Measurements from ENCODE around the gene KCNH5.

KCNH5 gene

GRCh38 chr14:62743560-62743959 lies 301.7 kb downstream of the KCNH5 start:
- no peak for DNase-seq (ENCODE audit: low read depth in 3 of 3)

DNA sequence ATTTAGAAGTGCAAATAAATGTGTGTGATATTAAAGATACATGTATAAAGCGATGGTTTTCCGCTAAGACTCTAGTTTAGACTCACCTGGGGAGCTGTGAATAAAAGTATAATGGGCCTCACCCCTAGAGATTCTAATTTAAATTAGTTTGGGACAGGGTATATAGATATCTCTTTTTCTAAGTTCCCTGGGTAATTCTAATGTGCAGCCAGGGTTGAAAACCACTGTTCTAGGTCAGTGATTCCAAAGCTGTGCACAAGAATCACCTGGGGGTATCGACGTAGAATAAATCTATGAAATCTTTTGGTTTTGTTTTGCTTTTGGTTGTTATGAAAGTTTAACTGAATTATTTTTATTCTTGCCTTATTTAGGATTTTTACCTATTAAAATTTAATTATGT lies 302.1 kb downstream of the KCNH5 start:
- DNase-seq (ENCODE audit: low read depth in 3 of 3): no peak

DNA sequence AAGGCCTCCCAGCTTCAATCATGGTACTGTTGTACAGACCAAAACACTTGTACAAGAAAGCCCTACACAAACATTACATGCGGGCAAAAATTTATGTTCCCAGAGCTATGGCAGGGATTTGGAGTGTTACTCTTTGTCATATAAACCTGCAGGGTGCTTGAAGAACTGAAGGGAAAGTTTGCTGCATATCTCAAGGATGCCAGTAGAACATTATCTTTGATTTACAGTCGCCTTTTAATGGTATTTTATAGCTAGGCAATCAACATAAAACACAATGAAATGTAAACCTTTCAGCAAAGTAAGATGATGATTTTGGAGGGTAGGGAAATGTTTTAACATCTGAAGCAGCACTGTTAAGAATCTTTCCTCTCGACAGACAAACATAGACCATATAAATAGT lies 305.6 kb downstream of the KCNH5 start:
- no peak for DNase-seq (ENCODE audit: low read depth in 3 of 3)

DNA sequence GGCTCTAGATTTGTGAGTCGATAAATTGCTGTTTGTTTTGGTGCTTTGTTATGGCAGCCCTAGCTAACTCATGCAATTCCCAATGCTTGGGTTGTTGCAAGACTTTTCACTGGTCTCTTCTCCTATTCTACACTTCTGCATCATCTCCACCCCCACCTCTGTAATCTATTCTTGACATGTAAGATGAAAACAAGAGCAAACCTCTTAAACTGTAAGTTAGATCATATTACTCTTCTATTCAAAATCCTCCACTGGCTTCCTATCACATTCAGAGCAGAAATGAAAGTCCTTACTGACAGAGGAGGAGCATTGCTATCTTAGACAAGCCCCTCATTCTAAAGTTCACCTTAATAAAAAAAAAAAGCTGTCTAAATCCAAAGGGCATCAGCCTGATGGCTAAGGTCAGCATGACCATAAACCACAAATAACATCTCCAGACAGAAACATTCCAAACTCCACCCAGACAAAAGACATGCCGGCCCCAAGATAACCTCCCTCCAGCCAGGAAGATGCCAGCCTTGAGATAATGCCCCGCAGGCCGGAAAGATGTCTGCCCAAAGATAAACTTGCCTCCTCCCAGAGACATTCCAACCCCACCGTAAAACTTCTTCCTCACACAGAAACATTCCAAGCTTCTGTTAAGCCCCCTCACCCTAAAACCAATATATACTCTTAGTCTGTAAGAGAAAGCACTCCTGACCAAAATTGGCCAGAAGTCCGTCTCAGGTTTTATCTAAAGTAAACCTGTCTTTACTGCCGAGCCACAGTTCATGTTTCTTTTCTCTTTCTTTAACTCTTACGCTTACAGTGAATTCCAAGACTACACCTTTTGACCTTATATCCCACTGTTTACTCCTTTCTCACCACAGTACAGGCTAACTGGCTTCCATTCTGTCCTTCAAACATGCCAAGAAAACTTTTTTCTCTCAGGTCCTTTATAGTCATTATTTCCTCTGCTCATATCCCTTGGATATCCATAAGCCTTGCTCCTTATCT lies 308.9 kb downstream of the KCNH5 start:
- no peak for DNase-seq (ENCODE audit: low read depth in 3 of 3)

DNA sequence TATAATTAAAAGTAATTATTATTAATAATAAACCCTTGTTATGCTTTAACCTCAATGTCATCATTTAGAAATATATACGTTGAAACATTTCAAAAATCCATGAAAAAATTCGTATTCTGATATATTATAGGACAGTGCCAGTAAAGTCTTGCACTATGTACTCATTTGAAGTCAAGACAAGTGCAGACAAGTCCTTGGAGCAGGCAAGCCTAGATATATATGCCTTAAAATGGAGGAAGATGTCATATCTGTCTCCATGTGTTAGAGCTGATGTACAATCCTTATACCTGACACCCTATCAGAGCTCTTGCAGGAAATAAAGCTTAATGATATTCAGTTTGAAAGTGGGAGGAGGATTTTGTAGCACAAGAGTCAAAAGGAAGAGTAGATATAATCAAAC lies 310.4 kb downstream of the KCNH5 start:
- no peak for DNase-seq (ENCODE audit: low read depth in 3 of 3)

GRCh38 chr14:62722406-62722805 lies 322.9 kb downstream of the KCNH5 start:
- no peak for DNase-seq (ENCODE audit: low read depth in 3 of 3)

DNA sequence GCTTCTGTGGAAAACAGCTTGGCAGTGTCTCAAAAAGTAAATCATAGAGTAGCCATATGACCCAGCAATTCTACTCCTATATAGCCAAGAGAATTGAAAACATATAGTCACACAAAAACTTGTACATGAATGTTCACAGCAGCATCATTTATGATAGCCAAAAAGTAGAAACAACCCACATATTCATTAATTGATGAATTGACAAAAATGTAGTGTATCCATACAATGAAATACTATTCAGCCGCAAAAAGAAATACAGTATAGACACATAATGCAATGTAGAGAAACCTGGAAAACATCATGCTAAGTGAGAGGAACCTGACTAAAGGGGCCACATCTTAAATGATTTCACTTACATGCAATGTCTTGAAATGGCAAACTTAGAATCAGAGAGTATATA lies 326.6 kb downstream of the KCNH5 start:
- DNase-seq (ENCODE audit: low read depth in 3 of 3): no peak

DNA sequence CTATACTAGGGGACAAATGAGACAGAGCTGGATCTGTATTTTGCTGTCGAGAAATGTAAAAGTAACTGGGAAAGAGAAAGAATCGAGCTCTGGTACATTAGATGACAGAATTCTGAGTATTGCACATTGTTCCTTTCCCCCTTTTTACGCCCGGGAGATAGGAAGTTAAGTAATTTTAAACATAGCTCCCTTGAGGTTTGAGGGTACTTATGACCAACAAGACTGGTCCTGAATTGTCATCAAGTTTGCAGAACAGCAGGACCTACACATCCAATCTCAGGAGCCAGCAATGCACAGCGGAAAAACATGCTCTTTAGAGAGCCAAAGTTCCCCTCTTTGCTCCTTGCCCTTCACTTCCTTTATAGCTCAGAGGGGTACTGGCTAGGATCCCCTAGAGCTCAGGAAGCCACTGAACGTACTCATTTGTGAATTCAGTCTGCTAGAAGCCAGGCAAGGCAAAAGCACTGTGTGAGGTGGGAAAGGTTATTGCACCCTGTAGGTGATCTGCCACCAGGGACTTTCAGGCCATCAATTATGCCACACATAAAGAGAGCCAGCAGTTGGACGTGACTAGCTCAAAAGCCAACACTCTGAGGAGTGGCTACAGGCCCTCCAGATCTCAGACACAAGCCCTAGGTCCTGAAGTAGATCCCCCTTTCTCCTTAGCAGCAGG lies 333.8 kb downstream of the KCNH5 start:
- DNase-seq (ENCODE audit: low read depth in 3 of 3): no peak

GRCh38 chr14:62710811-62711210 lies 334.4 kb downstream of the KCNH5 start:
- DNase-seq (ENCODE audit: low read depth in 3 of 3): no peak

DNA sequence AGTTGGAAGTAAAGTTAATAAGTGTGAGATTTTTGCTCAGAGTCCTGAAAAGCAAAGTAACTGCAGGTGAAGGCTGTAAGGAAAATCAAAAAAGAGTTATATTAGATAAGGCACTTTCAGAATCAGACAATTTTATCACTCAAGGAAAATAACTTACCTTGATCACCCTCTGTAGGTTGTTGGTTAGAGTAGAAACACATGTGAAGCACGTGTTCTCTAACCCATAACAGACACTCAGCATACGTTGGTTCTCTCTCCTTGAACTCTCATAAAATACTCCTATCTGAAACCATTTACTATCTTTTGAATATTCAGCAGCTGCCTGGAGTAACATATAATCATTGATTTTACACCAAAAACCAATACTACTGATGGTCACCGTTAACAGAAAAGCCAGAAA lies 335.5 kb downstream of the KCNH5 start:
- no peak for DNase-seq (ENCODE audit: low read depth in 3 of 3)

- no peak for DNase-seq (ENCODE audit: low read depth in 3 of 3)
These were observed 339.0 kb downstream of the KCNH5 start for GRCh38 chr14:62706217-62706616.

DNA sequence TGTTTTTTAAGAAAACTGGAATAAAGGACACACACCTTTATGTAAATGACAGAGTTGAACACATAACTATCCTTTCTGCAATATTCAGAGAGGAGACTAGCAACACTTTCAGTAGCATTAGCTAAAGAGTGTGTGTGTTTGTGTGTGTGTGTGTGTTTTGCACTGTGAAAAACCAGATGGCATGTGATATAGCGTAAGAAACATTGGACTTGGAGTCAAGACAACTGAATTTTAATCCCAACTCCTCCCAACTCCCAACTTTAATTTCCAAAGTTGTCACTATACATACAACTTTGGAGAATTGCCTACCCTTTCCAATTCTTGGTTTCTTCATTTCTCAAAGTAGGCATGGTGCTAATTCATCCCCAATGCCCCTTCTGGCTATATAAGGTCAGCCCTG lies 347.8 kb downstream of the KCNH5 start:
- no peak for DNase-seq (ENCODE audit: low read depth in 3 of 3)

- DNase-seq (ENCODE audit: low read depth in 3 of 3): no peak
These were observed 348.3 kb downstream of the KCNH5 start for GRCh38 chr14:62696929-62697328.

DNA sequence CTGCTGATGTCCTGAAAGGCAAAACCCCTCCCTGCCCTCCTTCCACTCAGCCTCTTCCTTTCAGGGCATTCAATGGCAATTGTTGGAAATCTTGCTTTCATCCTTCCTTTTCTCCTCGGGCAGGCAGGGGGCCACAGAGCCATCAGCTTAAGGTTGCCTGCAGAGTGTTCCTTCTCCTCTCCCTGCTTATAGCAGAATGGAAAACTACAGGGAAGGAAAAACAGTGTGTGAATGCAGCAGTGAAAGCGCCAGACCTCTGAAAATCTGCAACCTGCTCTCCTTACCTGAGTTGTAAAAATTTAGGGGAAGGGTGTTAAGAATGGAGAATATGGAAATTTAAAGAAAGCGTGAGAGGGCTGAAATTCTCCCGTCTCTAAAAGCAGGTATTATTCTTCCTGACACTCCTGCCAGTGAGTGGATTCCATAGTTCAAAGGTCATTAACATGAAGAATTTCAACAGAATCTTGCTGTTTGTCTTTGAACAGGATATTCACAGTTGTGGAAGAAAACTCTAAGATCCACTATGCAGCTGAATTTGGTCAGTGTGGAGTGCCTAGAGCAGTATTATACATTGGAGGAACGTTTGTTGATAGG lies 348.8 kb downstream of the KCNH5 start:
- DNase-seq (ENCODE audit: low read depth in 3 of 3): no peak

DNA sequence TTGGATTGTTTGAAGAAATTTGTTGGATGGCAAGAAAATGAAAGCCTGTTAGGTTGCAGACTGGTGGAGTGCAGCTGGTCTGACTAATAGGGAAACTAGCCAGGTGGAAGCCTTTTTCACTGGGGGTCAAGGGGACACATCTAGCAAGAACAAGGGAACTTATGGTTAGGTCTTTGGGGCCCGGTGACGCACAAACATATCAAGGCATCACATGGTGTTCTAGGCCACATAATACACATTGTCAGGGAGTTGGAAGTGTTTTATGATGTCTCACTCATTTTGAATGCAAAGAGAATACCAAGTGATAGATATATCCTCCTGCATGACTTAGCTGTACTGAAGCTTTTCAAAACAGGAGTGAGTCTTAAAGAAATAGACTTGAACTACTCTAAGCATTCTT lies 351.2 kb downstream of the KCNH5 start:
- DNase-seq (ENCODE audit: low read depth in 3 of 3): no peak

DNA sequence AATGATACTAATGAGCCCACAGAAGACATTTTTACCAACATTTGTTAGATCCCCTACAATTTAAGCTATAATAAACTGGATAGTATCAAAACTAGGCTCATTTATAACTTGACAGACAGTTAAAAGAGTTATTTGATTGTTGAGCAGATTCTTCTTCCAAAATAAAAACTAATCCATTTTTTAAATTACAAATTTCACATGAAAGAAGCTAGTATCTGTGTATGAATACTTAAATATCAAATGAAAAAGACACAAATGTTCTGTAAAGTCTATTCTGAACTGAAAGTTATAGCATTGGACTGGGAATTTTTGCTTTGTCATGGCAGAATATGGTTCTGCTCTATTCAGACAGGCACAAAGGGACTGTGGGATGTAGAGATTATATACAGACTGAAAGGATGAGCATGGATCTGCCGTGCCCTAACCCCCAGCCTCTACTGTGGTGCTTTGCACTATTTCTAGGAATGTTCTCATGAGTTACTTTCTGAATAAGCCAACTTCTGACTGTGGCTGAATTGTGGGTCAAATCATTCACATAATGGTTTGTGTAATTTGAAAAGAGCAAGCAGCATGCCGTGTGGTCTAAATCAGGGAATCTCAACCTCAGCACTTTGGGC lies 352.7 kb downstream of the KCNH5 start:
- DNase-seq (ENCODE audit: low read depth in 3 of 3): no peak

DNA sequence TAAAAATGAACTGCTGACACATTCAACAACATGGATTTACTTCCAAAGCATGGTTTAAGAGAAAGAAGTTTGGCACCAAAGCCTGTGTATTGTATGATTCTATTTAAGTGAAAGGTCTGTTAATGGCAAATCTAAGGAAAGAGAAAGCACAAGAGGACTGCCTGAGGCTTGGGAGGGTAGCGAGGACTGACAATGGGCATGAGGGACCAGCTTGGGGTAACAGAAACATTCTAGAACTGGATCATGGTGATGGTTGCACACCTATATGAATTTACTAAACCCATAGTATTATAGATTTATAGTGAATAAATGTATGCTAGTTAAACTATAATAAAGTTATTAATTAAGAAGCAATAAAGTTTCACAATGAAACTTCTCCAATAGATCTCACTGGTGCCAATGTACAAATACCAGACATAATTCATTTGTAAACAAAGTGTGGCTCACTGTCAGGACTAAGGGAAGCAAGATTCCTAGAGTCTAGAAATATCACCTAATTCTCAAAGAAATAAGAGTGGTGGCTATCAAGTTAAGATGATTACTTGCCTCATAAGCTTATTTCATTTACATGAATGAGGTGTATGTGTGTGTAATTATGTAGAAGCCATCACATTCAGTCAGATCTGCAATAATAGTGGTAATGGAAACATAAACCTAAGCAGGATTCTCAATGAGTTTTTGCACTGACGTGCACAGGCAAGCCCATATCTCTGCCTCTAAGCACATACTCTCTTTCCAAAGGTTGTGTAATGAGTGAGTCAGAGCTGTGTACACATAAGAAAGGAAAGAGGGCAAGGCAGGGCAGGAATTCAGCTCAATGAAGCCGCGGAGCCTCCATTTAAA lies 353.4 kb downstream of the KCNH5 start:
- DNase-seq (ENCODE audit: low read depth in 3 of 3): no peak

DNA sequence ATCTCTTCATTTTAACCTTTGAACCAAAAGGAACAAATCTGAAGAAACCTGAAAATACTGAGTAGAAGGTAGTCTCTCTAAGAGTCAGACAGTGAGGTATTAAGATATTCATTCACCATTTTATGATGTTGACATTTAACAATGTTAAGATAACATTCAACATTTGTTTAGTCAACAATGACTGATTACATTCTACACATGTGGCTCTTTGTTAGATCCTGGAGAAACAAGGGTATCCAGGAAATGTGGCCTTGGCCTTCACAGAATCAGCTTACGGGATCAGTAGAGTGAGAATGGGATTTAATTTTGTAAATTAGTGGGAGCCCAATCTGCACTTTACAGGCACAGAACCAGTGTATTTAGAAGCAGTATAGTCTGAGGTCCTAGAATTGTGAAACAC lies 355.5 kb downstream of the KCNH5 start:
- no peak for DNase-seq (ENCODE audit: low read depth in 3 of 3)

- no peak for DNase-seq (ENCODE audit: low read depth in 3 of 3)
These were observed 357.4 kb downstream of the KCNH5 start for GRCh38 chr14:62687818-62688217.

- no peak for DNase-seq (ENCODE audit: low read depth in 3 of 3)
These were observed 360.9 kb downstream of the KCNH5 start for GRCh38 chr14:62684376-62684775.

DNA sequence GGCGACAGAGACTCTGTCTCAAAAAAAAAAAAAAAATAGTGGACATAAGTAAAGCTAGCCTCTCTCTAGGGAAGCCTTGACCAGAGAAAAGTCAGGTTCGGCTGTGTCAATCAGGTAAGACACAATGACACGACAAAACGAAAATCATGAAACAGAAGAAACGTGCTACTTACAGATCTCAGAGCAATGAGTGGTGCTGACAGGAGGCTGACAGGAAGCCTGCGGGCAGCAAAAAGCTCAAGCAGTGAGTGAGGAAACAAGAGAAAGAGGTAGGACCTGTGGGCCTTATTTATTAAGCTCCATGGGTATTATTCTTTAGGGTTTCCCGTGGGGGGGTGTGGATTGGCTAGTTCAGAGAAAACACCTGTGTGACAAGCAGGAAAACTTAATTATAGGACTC lies 363.1 kb downstream of the KCNH5 start:
- no peak for DNase-seq (ENCODE audit: low read depth in 3 of 3)

Measured in stimulated activated CD4-positive, alpha-beta T cell treated with anti-CD3 and anti-CD28 coated beads, TNF-alpha, amount 100 ng/mL, for 24 hours (primary cell).